GM19397 (cell line): ENCODE data around the gene CD226.
"Not testable (repeated sequence)": the region's sequence is repeated elsewhere in the genome, so short reads cannot be mapped to it uniquely, and the experiment has no call there.

Source experiments
- ATAC-seq: cut with Tn5 transposase; IDR thresholded peaks from one replicate; pipeline ENCODE4 v1.9.1; 2021; ENCODE audit warnings: mild to moderate bottlenecking, moderate library complexity; ENCODE audit not compliant: unreplicated experiment

Gene CD226

GRCh38 chr18:69956665-69957620 lies 9.3 kb upstream of the CD226 start:
- ATAC-seq, result peak; percentile 23

GRCh38 chr18:69956057-69956456 lies 8.4 kb upstream of the CD226 start:
- ATAC-seq, result no peak

DNA sequence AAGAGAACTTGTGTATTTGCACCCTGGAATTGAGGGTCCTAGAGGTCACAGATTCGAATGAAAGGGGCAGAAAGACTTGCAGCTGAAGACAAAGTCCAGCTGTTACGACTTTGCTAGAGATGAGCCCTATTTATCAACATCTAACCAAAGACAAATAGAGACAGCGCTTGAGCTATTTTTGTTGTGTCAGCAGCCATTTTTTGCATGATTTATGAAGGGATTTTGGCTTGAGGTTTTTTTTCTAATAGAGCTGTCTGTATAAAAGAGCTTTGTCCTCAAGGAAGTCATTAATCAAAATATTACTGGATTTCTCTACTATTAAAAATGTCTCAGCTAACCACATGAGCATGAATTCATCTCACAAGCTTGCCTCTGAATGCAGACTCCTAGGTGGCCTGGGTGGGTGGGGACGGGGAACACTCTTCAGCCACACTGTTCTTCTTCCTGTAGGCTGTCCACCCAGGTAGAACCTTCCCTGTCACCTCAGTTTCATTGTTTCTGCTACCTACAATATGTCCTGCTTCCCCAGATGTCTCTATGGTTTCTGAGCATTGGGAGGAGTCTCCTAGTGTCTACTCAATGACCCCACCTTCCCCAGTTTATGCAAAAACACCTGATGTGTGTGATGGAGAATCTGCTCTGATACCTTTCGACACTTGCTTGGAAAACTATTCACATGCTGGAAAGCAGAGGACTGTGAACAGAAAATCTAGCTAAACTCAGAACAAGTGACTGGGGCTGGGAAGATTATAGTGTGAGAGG lies 7.2 kb upstream of the CD226 start:
- no peak for ATAC-seq

DNA sequence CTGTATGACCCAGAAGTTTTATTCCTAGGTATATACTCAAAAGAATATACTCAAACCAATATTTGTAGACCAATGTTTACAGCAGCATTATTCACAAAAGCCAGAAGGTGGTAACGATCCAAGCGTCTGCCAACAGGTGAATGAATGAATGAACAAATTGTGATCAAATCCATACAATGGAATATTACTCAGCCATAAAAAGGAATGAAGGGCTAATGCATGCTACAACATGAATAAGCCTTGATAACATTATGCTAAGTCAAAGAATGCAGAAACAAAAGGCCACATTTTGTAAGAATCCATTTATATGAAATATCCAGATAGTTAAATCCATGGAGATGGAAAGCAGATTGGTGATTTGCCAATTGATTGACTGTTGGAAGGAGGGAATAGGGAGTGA lies 5.5 kb upstream of the CD226 start:
- ATAC-seq, result no peak

- ATAC-seq, result no peak
These were observed 3.5 kb upstream of the CD226 start for GRCh38 chr18:69951182-69951581.

GRCh38 chr18:69949538-69949936 lies 1.9 kb upstream of the CD226 start:
- ATAC-seq, result no peak

- peak; percentile 92 for ATAC-seq
These were observed 1.4 kb upstream of the CD226 start for GRCh38 chr18:69948919-69949537.

GRCh38 chr18:69948256-69948655 lies 583 bp upstream of the CD226 start:
- no peak for ATAC-seq

GRCh38 chr18:69946608-69947155 lies 991 bp downstream of the CD226 start:
- ATAC-seq, result no peak

- ATAC-seq, result no peak
These were observed 2.2 kb downstream of the CD226 start for GRCh38 chr18:69945220-69946114.

GRCh38 chr18:69944436-69944835 lies 3.2 kb downstream of the CD226 start:
- ATAC-seq, result no peak

DNA sequence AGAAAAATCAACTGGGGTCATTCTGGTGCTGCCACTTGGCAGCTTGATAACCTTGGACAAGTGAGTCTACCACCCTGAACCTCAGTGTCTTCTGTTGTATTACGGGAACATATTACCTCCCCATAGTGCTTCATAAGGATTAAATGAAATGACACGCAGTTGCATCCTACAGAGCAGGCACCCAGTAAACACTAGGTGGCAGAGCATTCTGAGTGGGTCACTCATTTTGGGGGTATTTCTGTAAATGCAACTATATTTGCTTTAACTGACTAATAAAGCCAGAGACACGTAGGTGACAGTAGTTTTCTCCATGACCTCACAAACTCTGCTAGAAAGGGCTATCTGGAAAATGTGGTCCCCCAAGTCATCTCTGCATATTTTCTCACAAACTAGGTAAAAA lies 4.7 kb downstream of the CD226 start:
- ATAC-seq, result no peak

- ATAC-seq, result no peak
These were observed 6.5 kb downstream of the CD226 start for GRCh38 chr18:69941183-69941582.

DNA sequence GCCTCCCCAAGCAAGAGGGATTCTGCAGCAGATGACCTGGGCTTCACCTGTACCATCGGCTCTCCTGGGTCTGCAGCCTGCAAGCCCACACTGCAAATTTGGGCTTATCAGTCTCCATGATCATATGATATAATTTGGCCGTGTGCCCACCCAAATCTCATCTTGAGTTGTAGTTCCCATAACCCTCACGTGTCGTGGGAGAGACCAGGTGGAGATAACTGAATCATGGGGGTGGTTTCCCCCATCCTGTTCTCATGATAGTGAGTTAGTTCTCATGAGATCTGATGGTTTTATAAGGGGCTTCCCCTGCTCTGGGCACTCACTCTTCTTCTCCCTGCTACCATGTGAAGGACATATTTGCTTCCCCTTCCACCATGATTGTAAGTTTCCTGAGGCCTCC lies 7.9 kb downstream of the CD226 start:
- not testable (repeated sequence) for ATAC-seq

- ATAC-seq, result no peak
These were observed 11.5 kb downstream of the CD226 start for GRCh38 chr18:69936191-69936558.

DNA sequence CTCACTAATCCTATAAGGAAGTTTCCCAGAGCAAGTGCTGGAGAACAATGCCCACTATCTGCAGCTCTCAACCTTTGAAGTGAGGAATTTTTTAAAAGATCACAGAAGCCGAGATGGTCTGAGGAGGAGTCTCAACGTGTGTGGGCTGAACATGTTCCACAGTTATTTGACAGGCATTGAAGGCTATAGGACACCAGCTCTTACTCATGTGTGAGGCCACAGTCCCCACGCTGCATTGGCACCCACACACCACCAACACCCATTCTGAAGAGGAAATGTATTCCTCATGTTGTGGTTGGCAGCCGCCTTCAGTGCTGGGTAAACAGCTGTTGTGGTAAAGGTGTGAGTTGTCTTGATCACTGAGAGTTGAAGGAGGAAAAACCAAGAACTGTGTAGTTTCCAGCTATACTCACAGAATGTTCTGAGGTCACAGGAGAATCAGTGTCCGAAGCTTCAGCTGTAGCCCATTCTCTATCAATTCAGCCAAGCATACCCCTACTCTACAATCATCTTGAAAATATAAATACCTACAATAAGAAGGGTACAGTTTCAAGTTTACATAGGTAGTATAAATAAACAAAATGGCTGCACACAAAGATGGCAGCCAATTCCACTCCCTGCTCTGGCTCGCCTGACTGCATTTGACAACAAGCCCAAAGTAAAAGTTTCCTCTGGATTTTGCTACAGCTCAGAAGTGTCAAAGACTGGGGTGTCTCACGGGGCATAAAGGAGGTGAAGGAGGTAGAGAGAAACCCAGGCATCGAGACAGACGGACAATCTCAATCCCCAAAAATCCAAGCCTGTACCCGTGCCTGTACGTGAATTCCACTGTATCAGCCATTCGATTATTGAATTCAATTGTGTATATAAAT lies 12.1 kb downstream of the CD226 start:
- ATAC-seq, result peak; percentile 94

DNA sequence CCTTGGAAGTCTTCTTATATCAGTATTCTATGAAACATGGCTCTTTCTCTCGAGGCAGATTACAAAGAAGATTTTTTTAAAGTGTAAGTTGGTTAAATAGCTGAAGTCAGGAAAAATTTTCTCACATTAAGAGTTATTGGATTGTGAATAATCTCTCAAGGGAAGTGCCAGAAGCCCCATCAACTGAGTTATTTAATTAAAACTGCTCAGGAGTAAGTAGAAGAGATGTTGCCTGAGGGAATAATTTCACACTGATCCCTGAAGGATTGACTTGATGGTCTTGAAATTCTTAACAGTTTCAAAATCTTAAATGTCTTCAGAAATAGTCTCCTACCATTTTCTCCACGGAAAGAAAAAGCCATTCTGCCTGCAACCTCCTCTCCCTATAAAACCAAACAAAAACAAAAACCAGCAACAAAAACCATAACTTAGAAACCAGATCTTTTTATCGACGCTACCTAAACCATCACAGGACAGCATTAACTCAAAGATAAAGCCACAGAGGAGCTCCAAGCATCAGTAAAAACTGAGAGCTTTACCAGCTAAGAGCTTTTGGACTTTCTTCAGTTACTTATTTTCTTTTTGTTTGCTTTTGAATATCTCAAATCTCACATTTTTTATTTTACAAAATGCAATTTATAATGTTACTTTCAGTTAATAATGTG lies 12.9 kb downstream of the CD226 start:
- ATAC-seq, result no peak

- ATAC-seq, result no peak
These were observed 18.5 kb downstream of the CD226 start for GRCh38 chr18:69929041-69929774.
